PFSK-1 (cell line): Measurements from ENCODE around the gene COLEC11.

Experiments used
- POLR2AphosphoS5 ChIP-seq: IDR thresholded peaks from 2 replicates; pipeline ENCODE4 v1.6.1; 2012; ENCODE audit warnings: low read depth, mild to moderate bottlenecking, control low read depth, low read length, moderate library complexity
- REST ChIP-seq, 2 experiments: IDR thresholded peaks; 2 replicates each; pipeline versions ENCODE4 v1.6.1 to v1.8.0; 2011 to 2012; ENCODE audit warnings: low read depth in 2 of 2, low read length in 2 of 2, control low read depth in 1 of 2, inconsistent platforms in 1 of 2, mild to moderate bottlenecking in 1 of 2, moderate library complexity in 1 of 2; ENCODE audit not compliant: insufficient read depth in 1 of 2
- SIN3A ChIP-seq: IDR thresholded peaks from 2 replicates; pipeline ENCODE4 v1.6.1; 2012; ENCODE audit warnings: mild to moderate bottlenecking, low read length, moderate library complexity, borderline replicate concordance; ENCODE audit not compliant: insufficient read depth
- TAF1 ChIP-seq: IDR thresholded peaks from 2 replicates; pipeline ENCODE4 v1.6.1; 2012; ENCODE audit warnings: low read length, control low read depth, borderline replicate concordance; ENCODE audit not compliant: insufficient read depth

GRCh38 chr2:3619033-3619432 lies 24.1 kb downstream of the COLEC11 start:
- TF ChIP-seq TAF1 (no peak), POLR2AphosphoS5 (no peak), REST (IDR thresholded peaks at IDR 0.05; ENCODE audit: insufficient read depth in 1 of 2, low read depth in 2 of 2, low read length in 2 of 2) (no peak), SIN3A (no peak)
